ENCODE data around the gene CELF4. TPM values are rescaled to one million over a fixed set of nuclear protein-coding genes. Genes with fewer than 3 reads are reported as not detected.

Gene CELF4
- total RNA-seq, 2 donors from 2014 or later, result 3.3 to 4.7 TPM

DNA sequence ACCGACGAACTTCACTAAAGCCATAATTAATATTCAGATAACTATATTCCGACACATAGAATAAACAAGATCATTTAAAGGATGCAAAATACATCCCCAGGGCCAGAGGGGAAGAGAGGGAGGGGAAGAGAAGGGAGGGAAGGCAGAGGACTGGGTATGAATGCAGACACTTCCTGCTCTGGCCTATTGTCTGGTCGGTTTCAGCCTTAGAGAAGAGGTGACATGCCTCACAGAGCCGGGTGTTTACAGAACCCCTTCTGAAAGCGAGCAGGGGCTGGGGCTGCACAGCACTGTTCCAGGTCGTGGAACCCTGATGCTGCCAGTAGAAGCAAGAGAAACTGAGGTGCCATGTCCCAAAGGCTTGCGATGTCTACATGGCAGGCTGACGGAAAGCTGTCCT is 31.0 kb downstream of the CELF4 start:
- H3K27me3 ChIP-seq, result peaks cover 0 to 7% of the 10 kb centered on the region in 2 donors
- no peak overlapping the region for H3K4me3 ChIP-seq
- no peaks in the 10 kb centered on the region for H3K9me3 ChIP-seq
- H3K27ac ChIP-seq, result no peak overlapping the region
- no peak for ATAC-seq
- no peak for DNase-seq
- H3K36me3 ChIP-seq (replicated peaks in 1 of 2; ENCODE audit: insufficient read depth in 1 of 2, low read depth in 2 of 2), result no peaks in the 10 kb centered on the region
- WGBS, 2 donors, result 35 to 43% methylated on average over 7 to 9 of the region's 9 CpGs
- TF ChIP-seq, protein P1, sequence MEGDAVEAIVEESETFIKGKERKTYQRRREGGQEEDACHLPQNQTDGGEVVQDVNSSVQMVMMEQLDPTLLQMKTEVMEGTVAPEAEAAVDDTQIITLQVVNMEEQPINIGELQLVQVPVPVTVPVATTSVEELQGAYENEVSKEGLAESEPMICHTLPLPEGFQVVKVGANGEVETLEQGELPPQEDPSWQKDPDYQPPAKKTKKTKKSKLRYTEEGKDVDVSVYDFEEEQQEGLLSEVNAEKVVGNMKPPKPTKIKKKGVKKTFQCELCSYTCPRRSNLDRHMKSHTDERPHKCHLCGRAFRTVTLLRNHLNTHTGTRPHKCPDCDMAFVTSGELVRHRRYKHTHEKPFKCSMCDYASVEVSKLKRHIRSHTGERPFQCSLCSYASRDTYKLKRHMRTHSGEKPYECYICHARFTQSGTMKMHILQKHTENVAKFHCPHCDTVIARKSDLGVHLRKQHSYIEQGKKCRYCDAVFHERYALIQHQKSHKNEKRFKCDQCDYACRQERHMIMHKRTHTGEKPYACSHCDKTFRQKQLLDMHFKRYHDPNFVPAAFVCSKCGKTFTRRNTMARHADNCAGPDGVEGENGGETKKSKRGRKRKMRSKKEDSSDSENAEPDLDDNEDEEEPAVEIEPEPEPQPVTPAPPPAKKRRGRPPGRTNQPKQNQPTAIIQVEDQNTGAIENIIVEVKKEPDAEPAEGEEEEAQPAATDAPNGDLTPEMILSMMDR (IDR thresholded peaks at IDR 0.05), result no peak
- no peak for TF ChIP-seq POLR2A (IDR thresholded peaks at IDR 0.05)
- intact Hi-C loops (cut with DNase I), result loop anchor here (10.0 kb wide), 1 partner anchor 190 kb away; no protein-coding TSS in a partner anchor
- no peaks in the 10 kb centered on the region for H3K4me1 ChIP-seq

DNA sequence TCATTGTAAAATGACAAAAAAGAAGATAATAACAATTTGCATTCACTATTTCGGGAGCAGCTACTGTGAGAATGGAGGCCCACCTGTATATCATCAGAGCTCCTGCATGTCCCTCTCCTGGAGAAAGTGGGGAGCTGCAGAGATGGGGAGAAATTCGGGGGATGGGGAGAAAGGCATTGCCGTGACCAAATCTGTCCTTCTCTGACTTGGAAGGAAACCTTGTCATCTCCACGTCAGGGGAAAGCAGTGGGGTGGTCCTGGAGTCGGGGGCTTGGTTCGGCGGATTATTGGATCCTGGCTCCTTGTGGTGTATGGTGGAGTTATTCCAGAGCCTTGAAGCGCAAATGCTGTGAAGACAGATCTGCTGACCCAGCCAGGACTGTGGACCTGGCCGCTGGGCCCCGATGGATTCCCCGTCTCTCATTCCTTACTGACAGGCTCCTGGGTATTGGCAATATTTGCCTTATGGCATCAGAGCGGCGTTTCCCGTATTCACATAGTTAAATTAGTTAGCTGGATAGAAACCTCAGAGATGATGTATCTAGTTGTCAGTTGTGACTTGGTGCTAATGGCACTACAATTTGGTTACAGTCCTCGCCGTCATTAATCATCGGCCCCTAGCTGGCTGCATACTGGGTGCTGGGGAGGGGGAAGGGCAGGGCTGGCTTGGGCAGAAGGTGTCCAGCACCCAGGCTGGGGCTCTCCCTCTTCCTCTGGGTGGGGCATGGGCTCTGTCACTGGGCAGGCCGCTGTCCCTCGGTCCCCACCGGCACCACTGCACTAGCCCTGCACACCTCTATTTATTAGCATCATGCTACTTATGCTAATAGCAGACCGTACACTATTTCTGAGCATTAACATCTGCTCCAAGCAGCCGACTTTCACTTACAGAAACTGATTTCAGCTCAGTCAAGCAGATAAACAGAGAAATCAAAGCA is 31.7 kb downstream of the CELF4 start:
- Histone ChIP-seq H3K9me3 (no peaks in the 10 kb centered on the region), H3K4me3 (no peak overlapping the region), H3K4me1 (no peaks in the 10 kb centered on the region), H3K36me3 (replicated peaks in 1 of 2; ENCODE audit: insufficient read depth in 1 of 2, low read depth in 2 of 2) (no peaks in the 10 kb centered on the region), H3K27ac (no peak overlapping the region), H3K27me3 (peaks cover 0 to 7% of the 10 kb centered on the region in 2 donors)
- intact Hi-C loops (cut with DNase I), result loop anchor here (10.0 kb wide), 1 partner anchor 189 kb away; no protein-coding TSS in a partner anchor
- WGBS, 2 donors, result 52 to 56% methylated on average over 22 of the region's 22 CpGs
- DNase-seq (no peak), ATAC-seq (no peak)
- TF ChIP-seq, protein P1 (IDR thresholded peaks at IDR 0.05), result no peak
- TF ChIP-seq POLR2A (IDR thresholded peaks at IDR 0.05), result no peak

DNA sequence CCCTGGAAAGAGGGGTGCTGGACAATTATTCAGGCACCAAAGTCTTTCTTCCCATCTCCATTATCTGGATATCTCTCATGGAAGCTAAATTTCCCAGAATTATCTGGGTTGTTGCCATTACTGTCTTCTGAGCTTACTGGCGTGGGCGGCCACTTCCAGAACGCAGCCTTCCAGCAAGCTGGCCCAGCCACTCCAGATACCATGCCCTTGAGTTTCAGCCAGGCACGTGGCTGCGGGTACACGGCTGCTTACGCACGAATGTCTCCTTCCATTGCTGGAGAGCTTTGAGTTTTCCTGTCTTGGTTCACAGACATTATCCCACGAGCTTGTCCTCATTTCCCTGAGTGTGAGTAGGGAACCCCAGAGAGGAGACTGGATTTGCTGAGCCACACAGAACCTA is 32.7 kb downstream of the CELF4 start:
- no peak for DNase-seq
- TF ChIP-seq, protein P1 (IDR thresholded peaks at IDR 0.05), result no peak
- no peak for TF ChIP-seq POLR2A (IDR thresholded peaks at IDR 0.05)
- ATAC-seq, result no peak
- Histone ChIP-seq H3K36me3 (replicated peaks in 1 of 2; ENCODE audit: insufficient read depth in 1 of 2, low read depth in 2 of 2) (no peaks in the 10 kb centered on the region), H3K27me3 (peaks cover 0 to 7% of the 10 kb centered on the region in 2 donors), H3K4me1 (no peaks in the 10 kb centered on the region), H3K27ac (no peak overlapping the region), H3K9me3 (no peaks in the 10 kb centered on the region), H3K4me3 (no peak overlapping the region)
- intact Hi-C loops (cut with DNase I), result loop anchor here (10.0 kb wide), 1 partner anchor 188 kb away; no protein-coding TSS in a partner anchor
- WGBS, 2 donors, result 48 to 51% methylated on average over 9 of the region's 9 CpGs

DNA sequence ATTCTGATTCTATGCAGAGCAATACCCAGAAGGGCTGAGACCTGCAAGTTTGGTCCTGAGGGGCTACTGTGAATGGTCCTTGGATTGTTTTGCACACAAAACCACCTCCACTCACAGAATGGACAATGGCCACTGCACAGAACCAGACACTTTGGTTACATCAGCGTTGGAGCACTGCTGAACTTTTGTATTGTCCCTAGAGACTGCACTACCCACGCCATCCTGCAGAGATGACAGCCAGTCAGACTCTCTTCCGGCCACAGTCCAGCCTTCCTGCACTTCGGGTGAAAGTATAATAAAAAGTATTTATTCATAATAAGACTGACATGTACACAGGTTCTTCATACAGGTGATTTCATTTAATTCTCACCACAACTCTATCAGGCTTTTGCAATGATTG is 35.7 kb downstream of the CELF4 start:
- H3K27me3 ChIP-seq, result no peaks in the 10 kb centered on the region

More for the DNA sequence above, 35.7 kb downstream of the CELF4 start:
- DNase-seq, result no peak
- Histone ChIP-seq H3K4me1 (peaks cover under 1% of the 10 kb centered on the region), H3K9me3 (no peaks in the 10 kb centered on the region), H3K27ac (no peak overlapping the region), H3K4me3 (no peak overlapping the region), H3K36me3 (replicated peaks in 1 of 2; ENCODE audit: insufficient read depth in 1 of 2, low read depth in 2 of 2) (no peaks in the 10 kb centered on the region)
- ATAC-seq, result no peak
- TF ChIP-seq, protein P1 (IDR thresholded peaks at IDR 0.05), result no peak
- no peak for TF ChIP-seq POLR2A (IDR thresholded peaks at IDR 0.05)
- intact Hi-C loops (cut with DNase I), result loop anchor here (10.0 kb wide), 1 partner anchor 185 kb away; no protein-coding TSS in a partner anchor
- 38 to 44% methylated on average over 4 of the region's 4 CpGs for WGBS, 2 donors

Data from body of pancreas (tissue), 4 donors.